Coronary artery (tissue), 2 donors: ENCODE results near the gene SLC25A15.
"Not testable (repeated sequence)": the region's sequence is repeated elsewhere in the genome, so short reads cannot be mapped to it uniquely, and the experiment has no call there.

ENCODE experiments used
- DNase-seq: peaks from one replicate; pipeline ENCODE4 v3.0.0-alpha.2; 2017; ENCODE audit warnings: low spot score
- H3K27ac ChIP-seq, 2 donors: fragments of 200-600 bp; sonication (generic); one replicate each; pipeline ENCODE4 v1.5.1; 2016 to 2019
- H3K4me3 ChIP-seq: fragments of 200-600 bp; sonication (generic); 2 replicates; pipeline ENCODE4 v1.5.1; 2016; ENCODE audit warnings: mild to moderate bottlenecking, moderate library complexity
- CTCF ChIP-seq: fragments of 200-600 bp; sonication (generic); IDR thresholded peaks from one replicate; pipeline ENCODE4 v1.5.1; 2019; ENCODE audit warnings: antibody characterized with exemption

Gene SLC25A15

GRCh38 chr13:40812724-40813445 lies 23.5 kb downstream of the SLC25A15 start:
- no peak for TF ChIP-seq CTCF
- DNase-seq, result no peak
- Histone ChIP-seq H3K4me3 (no peak overlapping the region), H3K27ac (no peak overlapping the region)

- H3K27ac ChIP-seq, result no peak overlapping the region
- no peak for TF ChIP-seq CTCF
- no peak for DNase-seq
- H3K4me3 ChIP-seq, result no peak overlapping the region
Observed at GRCh38 chr13:40813667-40814454, 24.4 kb downstream of the SLC25A15 start.

- Histone ChIP-seq H3K27ac (no peak overlapping the region), H3K4me3 (no peak overlapping the region)
- no peak for TF ChIP-seq CTCF
- no peak for DNase-seq
Observed at GRCh38 chr13:40814803-40815202, 25.4 kb downstream of the SLC25A15 start.

- no peak for TF ChIP-seq CTCF
- no peak overlapping the region for H3K4me3 ChIP-seq
- no peak for DNase-seq
- no peak overlapping the region for H3K27ac ChIP-seq
Observed at GRCh38 chr13:40818926-40819325, 29.5 kb downstream of the SLC25A15 start.

- DNase-seq, result no peak
- Histone ChIP-seq H3K4me3 (no peak overlapping the region), H3K27ac (no peak overlapping the region)
- TF ChIP-seq CTCF, result no peak
Observed at GRCh38 chr13:40819797-40820315, 30.4 kb downstream of the SLC25A15 start.

GRCh38 chr13:40839725-40840124 lies 50.3 kb downstream of the SLC25A15 start:
- not testable (repeated sequence) for H3K4me3 ChIP-seq, H3K27ac ChIP-seq, DNase-seq

- not testable (repeated sequence) for H3K4me3 ChIP-seq, DNase-seq, H3K27ac ChIP-seq
Observed at GRCh38 chr13:40840955-40841354, 51.5 kb downstream of the SLC25A15 start.
